Lower leg skin (tissue), 3 donors: ENCODE data around the gene RBM14.

Experiments
- CTCF ChIP-seq, 3 donors: fragments of 450-650 bp; IDR thresholded peaks; one replicate each; pipeline ENCODE4 v1.5.1; 2016; ENCODE audit warnings: antibody characterized with exemption in 3 of 3, mild to moderate bottlenecking in 3 of 3, moderate library complexity in 2 of 3
- POLR2A ChIP-seq, 2 donors: fragments of 450-650 bp; IDR thresholded peaks; one replicate each; pipeline ENCODE4 v1.6.1; 2016 to 2017; ENCODE audit warnings: antibody characterized with exemption in 2 of 2, mild to moderate bottlenecking in 1 of 2, moderate library complexity in 1 of 2

GRCh38 chr11:66646828-66647227 lies 30.4 kb downstream of the RBM14 start:
- no peak for TF ChIP-seq CTCF (IDR thresholded peaks at IDR 0.05)
- TF ChIP-seq POLR2A (IDR thresholded peaks at IDR 0.05) = no peak
